Colon (tissue), 2 donors: ENCODE measurements around the gene TRPV6.

ENCODE experiments used
- FAIRE-seq: peaks from 2 replicates; lab custom pipeline; 2012; peaks lifted over from hg19 to GRCh38; lab: Jason Lieb, UNC
- donor health status: control.
- donor health status: control.

TRPV6 gene

DNA sequence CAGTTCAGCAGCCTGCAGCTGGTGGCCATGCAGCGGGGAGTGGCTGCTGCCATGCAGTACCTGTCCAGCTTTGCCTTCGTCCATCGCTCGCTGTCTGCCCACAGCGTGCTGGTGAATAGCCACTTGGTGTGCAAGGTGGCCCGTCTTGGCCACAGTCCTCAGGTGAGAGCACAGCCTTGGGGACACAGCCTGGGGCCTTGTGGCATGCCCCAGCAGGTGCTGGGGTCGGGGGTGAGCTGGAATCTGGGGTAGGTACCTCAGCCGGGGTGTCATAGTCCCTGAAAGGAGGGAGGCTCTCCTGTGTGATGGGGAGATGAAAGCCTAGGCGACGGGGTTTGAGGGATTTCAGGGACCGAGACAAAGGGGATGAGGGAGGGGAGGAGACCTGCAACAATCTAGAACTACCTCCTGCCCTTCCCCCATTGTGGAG is 16.5 kb downstream of the TRPV6 start:
- no peak for FAIRE-seq

DNA sequence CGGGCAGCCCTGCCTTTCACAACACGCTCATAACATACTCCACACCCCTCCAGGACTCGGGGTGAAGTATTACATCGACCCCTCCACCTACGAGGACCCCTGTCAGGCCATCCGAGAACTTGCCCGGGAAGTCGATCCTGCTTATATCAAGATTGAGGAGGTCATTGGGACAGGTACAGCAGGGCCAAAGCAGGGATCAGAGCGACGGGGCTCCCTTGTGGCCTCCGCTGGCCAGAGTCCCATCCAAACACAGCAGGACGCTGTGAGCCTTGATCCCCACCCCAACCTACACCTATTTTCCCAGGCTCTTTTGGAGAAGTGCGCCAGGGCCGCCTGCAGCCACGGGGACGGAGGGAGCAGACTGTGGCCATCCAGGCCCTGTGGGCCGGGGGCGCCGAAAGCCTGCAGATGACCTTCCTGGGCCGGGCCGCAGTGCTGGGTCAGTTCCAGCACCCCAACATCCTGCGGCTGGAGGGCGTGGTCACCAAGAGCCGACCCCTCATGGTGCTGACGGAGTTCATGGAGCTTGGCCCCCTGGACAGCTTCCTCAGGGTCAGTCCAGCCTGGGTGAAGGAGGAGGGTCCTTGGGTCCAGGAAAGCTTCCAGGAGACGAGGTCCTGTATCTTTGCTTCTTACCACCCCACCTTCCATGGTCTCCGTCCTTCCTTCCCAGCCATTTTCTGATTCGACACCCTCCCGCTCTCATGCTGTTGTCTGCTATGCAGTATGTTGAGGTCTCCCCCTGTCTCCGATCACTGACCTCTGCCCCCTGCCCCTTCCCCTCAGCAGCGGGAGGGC is 17.2 kb downstream of the TRPV6 start:
- FAIRE-seq, result no peak

DNA sequence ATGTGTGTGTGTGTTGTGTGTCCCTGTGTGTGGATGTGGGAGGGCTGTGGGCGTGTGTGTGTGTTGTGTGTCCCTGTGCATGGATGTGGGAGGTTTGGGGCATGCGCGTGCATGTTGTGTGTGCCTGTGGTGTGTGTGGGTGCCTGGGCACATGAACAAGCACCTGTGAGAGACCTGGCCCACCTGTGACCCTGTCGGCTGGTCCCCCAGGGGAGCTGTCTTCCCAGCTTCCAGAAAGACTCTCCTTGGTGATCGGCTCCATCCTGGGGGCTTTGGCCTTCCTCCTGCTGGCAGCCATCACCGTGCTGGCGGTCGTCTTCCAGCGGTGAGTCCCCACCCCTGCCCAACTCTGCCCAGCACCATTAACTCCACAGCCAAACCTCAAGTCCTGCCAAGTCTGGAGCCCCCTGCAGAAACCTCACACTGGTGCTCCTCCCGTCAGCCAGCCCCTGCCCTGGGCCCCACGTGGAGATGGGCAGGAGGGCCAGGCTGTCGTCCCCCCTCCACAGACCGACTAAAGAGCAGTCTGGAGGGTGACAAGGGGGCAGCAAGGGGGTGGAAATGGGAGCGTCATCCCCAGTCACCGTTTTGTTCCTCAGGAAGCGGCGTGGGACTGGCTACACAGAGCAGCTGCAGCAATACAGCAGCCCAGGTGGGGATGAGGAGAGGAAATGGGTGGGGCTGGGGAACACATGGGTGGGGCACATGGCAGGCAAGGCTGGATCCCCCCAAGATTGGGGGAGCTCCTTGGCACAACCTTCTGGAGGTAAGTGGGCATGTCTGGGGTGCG is 18.0 kb downstream of the TRPV6 start:
- FAIRE-seq, result no peak

DNA sequence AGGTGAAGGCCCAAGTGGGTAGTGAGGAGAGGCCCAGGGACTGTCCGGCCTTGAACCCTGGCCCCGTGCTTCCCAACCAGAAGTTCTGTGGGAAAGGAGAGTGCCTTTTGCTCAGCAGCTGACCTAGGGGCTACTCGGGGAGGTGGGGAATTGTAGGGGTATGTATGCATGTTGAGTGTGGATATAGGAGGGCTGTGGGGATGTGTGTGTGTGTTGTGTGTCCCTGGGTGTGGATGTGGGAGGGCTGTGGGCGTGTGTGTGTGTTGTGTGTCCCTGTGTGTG is 18.5 kb downstream of the TRPV6 start:
- no peak for FAIRE-seq

DNA sequence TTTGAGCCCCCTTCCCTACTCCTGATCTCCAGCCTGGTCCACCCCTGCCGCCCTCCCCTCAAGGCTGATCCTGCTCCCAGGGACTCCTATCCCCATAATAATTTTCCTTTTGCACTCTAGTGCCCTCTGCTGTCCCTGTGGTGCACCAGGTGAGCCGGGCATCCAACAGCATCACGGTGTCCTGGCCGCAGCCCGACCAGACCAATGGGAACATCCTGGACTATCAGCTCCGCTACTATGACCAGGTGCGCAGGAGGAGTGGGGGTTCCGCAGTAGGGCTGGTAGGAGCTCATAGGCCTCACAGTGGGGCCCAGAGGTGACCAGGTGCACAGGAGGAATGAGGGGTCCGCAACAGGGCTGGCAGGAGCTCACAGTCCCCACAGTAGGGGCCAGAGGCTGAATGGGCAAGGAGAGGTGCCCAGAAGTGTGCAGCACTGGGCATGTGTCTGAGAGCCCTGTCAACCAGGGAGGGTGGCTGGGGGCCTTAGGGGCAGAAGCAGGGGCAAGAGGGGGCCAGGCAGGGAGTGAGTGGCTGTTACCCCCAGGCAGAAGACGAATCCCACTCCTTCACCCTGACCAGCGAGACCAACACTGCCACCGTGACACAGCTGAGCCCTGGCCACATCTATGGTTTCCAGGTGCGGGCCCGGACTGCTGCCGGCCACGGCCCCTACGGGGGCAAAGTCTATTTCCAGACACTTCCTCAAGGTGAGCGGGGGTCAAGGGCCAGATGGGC is 19.0 kb downstream of the TRPV6 start:
- FAIRE-seq, result no peak

DNA sequence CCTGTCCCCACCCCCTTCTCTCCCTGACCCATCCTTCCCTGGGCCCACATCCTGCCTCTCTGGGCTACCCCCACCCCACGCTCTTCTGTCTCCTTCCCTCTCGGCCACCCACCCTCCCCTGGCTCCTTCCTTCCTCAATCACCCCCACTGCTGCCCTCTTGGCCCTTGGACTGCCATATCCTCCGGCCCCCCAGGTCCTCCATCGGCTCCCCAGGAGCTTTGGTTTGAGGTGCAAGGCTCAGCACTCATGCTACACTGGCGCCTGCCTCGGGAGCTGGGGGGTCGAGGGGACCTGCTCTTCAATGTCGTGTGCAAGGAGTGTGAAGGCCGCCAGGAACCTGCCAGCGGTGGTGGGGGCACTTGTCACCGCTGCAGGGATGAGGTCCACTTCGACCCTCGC is 19.8 kb downstream of the TRPV6 start:
- FAIRE-seq, result no peak

DNA sequence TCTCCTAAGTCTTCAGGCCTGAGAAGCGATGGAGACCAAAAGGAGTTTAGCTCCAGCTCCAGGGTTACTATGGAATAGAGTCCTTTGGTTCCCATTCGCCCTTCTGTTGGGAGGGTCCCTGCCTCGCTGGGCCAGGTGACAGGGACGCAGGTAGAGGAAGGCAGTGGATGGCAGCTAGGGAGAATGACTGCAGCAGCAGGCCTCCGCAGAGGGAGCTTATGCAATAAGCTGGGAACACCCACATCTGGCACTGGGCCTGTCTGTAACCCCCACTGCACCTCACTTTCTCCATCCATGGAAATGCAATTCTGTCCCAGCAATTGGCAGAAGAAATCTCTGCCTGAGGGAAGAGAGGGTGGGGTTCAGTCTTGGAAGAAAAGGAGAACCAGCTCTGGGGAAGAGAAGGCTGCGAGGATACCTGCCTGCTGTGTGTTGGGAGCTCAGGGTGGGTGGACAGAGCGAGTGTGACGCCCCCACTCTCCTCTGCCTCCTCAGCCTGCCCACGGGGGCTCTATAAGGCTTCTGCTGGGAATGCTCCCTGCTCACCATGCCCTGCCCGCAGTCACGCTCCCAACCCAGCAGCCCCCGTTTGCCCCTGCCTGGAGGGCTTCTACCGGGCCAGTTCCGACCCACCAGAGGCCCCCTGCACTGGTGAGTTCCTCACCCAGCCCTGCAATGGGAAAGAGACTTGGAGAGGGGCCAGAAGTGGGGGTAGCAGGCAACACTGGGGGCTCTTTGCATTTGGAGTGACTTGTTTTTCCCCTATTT is 20.4 kb downstream of the TRPV6 start:
- no peak for FAIRE-seq

DNA sequence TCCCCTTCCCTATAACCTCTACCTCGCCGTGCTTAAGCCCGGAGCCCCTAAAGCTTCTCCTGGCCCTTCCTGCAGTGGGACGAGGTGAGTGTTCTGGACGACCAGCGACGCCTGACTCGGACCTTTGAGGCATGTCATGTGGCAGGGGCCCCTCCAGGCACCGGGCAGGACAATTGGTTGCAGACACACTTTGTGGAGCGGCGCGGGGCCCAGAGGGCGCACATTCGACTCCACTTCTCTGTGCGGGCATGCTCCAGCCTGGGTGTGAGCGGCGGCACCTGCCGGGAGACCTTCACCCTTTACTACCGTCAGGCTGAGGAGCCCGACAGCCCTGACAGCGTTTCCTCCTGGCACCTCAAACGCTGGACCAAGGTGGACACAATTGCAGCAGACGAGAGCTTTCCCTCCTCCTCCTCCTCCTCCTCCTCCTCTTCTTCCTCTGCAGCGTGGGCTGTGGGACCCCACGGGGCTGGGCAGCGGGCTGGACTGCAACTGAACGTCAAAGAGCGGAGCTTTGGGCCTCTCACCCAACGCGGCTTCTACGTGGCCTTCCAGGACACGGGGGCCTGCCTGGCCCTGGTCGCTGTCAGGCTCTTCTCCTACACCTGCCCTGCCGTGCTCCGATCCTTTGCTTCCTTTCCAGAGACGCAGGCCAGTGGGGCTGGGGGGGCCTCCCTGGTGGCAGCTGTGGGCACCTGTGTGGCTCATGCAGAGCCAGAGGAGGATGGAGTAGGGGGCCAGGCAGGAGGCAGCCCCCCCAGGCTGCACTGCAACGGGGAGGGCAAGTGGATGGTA is 21.5 kb downstream of the TRPV6 start:
- FAIRE-seq, result no peak

DNA sequence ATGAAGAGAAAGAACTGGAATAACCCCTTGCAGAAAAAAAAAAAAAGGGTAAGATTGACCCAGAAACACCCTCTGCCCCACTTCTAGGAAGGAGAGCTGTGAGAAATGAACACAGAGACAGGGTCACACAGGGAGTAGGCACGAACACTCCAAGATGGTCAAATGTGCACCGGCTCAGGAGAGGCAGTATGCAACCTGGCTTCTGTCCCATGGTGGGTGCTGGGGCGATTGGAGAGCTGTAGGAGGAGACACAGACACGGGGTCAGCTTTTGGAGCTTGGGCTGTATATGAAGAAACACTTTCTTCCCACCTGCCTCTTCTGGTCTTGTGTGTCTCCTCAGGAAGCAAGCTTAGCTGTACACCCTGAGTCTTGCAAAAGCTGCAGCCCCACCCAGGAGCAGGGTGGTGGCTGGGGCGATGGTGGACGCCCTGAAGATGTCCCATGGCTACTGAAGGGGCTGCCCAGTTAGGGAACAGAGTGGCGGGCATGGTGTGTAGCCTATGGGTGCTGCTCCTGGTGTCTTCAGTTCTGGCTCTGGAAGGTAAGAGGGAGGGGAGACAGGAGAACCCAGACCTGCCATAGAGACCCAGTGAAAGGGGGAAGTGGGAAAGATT is 22.7 kb downstream of the TRPV6 start:
- FAIRE-seq, result no peak

DNA sequence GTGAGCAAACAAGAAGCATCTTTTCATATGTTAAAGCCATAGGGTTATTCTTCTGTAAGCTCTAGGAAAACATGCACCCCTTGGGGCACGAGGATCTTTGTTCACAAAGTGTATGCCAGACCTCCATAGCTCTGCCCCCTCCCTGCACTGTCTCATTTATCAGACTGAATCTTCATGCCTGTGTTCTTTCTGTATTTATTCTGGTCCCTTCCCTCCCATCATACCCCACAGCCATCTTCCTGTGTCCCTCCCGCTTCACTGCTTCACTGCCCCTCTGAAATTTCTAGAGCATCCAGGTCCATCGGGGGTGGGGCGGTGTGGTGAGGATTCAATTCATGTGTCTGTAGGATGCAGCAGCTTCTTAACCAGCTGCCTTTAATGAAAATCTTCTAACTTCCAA is 23.2 kb downstream of the TRPV6 start:
- no peak for FAIRE-seq

DNA sequence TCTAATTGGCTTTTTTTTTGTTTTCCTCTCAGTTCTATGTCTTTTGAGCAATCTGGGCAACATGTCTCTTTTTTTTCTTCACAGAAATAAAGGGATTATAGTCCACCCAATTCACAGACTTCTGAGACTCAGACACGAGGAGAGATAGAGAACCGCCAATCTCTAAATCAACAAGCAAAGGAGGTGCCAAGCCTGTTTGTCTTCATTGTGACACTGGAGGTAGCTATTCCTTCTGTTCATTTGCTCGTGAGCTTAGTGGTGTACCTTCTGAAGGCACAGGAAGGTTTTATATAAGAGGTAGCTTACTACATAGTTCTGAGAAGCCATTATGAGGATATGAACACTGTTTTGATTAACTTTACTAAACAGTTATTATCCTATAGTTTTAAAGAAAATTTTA is 24.6 kb downstream of the TRPV6 start:
- FAIRE-seq, result no peak

DNA sequence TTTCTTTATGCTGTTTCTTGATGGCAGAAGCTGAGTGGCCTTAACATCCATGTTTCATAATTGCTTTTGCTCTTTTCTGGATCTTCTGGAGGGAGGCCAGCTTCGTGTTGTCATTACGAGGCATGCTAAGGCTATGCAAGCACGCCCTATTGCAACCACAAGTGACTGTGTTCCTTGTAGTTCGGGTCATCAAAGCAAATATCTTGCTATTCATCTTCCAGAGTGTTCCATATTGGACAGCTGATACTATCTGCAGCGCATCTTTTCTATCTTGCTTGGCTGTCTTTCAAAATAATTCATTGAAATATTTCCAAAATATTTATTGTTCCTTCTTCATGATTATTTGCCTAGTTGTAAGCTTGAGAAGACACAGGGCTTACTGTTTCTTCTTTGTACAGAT is 25.7 kb downstream of the TRPV6 start:
- FAIRE-seq, result no peak

DNA sequence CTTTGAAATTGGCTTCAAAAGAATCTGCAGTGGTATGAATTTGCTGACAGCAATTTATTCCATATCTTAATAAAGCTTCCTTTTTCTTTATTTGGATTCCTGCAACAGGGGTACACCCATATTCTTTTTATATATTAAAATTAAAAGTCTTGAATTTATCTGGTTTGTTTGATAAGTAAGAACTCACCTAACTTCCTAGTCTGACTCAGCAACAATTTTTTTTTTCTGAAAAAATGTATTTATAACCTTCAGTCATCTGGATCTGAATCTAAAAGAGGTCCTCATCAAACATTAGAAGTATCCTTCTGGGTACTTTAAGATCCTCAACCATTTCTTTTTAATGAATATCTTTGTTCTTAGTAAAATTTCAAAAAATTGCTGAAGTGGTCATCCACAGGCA is 26.1 kb downstream of the TRPV6 start:
- FAIRE-seq, result no peak

DNA sequence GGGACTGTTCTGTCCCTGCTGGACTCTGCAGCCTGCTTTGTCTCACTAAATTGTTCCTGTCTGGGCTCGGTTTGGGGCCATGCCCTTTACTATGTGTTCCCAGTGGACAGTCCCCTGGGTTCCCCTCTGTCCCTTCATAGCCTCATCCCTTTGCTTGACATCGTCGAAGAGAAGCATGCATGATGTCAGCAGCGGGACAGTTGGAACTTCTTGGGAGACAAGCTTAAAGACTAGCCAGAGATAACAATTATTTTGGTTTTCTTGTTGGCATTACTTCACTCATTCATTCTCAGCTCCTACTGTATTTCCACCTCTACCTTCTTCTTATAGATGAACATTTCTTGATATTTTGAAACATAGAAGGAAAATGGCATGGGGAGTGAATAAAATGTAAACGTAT is 27.9 kb downstream of the TRPV6 start:
- FAIRE-seq, result no peak

DNA sequence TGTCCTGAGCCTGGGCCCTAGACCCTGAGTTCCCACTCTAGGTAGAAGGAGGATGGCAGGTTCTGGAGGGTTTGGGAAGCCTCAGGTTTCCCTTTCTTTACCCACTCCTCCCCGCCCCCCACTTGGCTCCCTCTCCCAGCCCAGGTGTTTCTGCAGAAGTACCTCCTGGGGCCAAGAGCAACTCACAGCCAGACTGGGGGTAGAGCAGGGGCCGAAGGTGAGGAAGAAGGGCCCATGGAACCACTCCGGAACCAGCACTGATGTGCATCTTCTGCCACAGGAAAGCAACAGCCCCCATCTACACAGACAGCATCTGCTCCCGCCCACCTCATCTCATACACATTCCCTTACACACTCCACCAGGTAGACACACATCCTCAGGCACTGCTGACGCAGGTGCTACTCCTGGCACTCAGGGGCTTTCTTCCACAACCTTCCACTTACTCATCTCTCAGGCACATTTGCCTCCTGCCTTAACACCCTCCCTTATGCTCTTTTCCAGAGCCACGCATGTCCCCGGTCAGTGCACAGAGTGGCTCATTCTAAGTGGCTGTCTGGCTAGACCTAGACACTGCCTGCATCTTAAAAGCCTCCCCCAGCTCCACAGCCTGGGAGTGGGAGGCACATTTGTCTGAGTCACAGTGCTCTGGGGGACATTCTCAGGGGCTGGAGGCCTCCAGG is 28.8 kb downstream of the TRPV6 start:
- FAIRE-seq, result no peak

DNA sequence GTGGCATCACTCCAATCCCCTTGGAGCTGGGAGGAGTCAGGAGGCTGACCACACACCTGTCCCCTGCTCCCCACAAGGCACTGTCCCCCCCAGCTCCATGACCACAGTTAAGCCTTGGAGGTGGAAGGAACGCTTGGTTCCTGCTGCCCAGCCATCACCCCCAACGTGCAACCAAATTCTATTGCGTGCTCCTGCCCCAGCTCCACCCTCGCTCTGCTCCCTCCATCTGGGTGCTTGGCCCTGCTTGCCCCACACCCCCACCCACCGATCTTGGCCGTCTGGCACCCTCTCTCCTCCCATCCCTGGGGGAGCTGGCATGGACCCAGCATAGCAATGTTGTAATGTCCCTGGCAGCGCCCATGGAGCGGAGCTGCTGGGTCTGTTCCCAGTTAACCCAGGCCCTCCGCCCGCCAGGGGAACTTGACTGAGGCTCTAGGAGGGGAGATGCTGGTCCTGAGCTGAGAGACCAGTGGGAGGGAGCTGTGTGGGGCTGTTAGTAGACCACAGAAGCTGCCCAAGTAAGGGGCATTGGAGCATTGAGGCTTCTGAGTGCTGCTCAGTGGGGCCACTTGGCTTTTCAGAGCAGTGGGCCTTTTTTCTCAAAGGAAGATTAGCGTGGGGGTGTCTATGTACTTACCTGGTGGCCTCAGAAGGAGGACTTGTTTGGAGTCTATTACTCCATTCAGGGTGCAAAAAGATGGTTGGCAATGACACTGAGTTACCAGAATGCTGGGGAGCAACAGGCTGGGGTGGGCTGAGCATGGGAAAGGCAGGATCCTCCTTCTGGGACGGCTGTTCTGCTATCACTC is 29.6 kb downstream of the TRPV6 start:
- FAIRE-seq, result no peak

DNA sequence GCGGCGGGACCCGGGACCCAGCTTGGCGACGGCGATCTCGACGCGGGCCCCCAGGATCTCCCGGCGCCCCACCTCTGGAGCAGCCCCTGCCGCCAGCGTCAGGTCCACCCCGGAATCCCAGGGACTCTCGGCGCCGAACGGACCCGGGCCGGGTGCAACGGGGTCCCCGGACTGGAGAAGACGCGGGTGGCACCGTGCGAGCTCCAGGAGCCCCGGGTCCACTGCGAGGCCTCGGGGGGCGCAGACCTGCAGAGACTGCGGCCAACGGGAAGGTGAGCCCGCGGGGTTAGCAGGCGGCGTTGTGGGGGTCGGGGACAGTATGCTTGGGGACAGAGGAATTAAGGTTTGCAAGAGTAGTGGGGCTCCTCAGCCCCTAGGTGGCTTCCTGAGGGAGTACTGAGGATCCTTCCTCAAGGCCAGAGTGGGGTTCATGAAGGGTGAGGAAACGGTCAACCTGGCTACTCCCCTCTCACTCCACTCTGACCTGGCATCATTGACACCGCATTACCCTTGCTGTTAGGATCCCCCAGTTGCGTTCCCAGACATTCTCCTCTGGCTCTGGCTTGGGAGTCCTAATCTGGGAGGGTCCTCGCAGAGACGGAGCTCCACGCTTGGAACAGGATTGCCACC is 30.3 kb downstream of the TRPV6 start:
- FAIRE-seq, result no peak

DNA sequence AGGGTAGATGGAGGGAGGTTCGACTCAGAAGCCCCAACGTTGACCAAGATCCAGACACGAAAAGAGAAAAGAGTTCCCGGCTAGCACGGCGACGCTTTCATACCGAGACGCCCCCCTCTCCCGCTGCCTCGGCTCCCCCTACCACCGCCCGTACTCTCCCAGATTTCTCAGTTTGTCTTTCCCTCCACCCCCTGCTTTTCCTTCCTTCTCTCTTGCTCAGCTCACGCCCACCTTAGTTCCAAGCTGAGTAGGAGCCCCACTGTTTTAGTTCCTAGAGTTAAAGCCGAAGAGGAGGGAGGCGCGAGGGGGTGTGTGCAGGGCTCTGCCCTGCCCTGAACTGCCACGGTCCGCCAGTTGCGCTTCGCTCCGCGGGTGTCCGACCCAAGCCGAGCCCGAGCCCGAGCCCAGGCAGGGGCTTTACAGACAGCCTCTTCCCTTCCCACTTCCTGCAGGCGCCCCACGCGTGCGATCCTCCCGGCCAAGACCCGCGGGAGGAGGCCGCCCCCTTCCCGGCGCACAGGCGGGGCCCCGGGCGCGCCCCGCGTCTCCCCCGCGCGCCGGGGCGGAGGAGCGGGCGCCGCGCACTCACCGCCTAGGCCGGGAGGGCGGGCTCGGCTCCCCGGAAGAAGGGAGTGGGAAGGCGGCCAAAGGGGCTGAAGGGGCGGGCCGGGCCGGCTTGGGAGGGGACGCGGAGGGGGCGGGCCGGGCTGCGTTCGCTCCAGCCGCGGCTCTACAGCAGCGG is 31.0 kb downstream of the TRPV6 start, which contains the start of gene EPHB6:
Gene EPHB6, plus strand, starts transcription at position 705 of the 742 bp plus-strand sequence. CDS start 8,152 bp downstream, outside the sequence.
- no peak for FAIRE-seq
